Measurements from ENCODE around the gene PDE5A. TPM values are rescaled to one million over a fixed set of nuclear protein-coding genes. Genes with fewer than 3 reads are reported as not detected.
"Not testable (repeated sequence)": the region's sequence is repeated elsewhere in the genome, so short reads cannot be mapped to it uniquely, and the experiment has no call there.

PDE5A gene
- total RNA-seq, 1 experiment from 2014 or later: 0.75 TPM

- in situ Hi-C loops (cut with HindIII; ENCODE audit: low sequenced_read_pairs): no loop called here
- DNase-seq (ENCODE audit: low spot score): no peak
Observed at GRCh38 chr4:119648398-119648797, 19.8 kb upstream of the PDE5A start.

- in situ Hi-C loops (cut with HindIII; ENCODE audit: low sequenced_read_pairs): no loop called here
- no peak for DNase-seq (ENCODE audit: low spot score)
Observed at GRCh38 chr4:119647558-119647957, 19.0 kb upstream of the PDE5A start.

- no peak for DNase-seq (ENCODE audit: low spot score)
- in situ Hi-C loops (cut with HindIII; ENCODE audit: low sequenced_read_pairs): no loop called here
Observed at GRCh38 chr4:119646347-119647071, 17.9 kb upstream of the PDE5A start.

- in situ Hi-C loops (cut with HindIII; ENCODE audit: low sequenced_read_pairs): no loop called here
- DNase-seq (ENCODE audit: low spot score): no peak
Observed at GRCh38 chr4:119643306-119644042, 14.9 kb upstream of the PDE5A start.

- no peak for DNase-seq (ENCODE audit: low spot score)
- in situ Hi-C loops (cut with HindIII; ENCODE audit: low sequenced_read_pairs): no loop called here
Observed at GRCh38 chr4:119641765-119642164, 13.2 kb upstream of the PDE5A start.

GRCh38 chr4:119638359-119638758, 9.8 kb upstream of the PDE5A start:
- no peak for DNase-seq (ENCODE audit: low spot score)
- in situ Hi-C loops (cut with HindIII; ENCODE audit: low sequenced_read_pairs): no loop called here

GRCh38 chr4:119636851-119637250, 8.2 kb upstream of the PDE5A start:
- in situ Hi-C loops (cut with HindIII; ENCODE audit: low sequenced_read_pairs); DNase-seq (ENCODE audit: low spot score): not testable (repeated sequence)

GRCh38 chr4:119632216-119632615, 3.6 kb upstream of the PDE5A start:
- in situ Hi-C loops (cut with HindIII; ENCODE audit: low sequenced_read_pairs): no loop called here
- DNase-seq (ENCODE audit: low spot score): no peak

- DNase-seq (ENCODE audit: low spot score): no peak
- in situ Hi-C loops (cut with HindIII; ENCODE audit: low sequenced_read_pairs): no loop called here
Observed at GRCh38 chr4:119629142-119629471, 503 bp upstream of the PDE5A start.

GRCh38 chr4:119627267-119628255, 1.0 kb downstream of the PDE5A start:
- DNase-seq (ENCODE audit: low spot score): no peak
- in situ Hi-C loops (cut with HindIII; ENCODE audit: low sequenced_read_pairs): no loop called here

GRCh38 chr4:119626943-119627266, 1.7 kb downstream of the PDE5A start:
- no peak for DNase-seq (ENCODE audit: low spot score)
- in situ Hi-C loops (cut with HindIII; ENCODE audit: low sequenced_read_pairs): no loop called here

- in situ Hi-C loops (cut with HindIII; ENCODE audit: low sequenced_read_pairs): no loop called here
- no peak for DNase-seq (ENCODE audit: low spot score)
Observed at GRCh38 chr4:119626420-119626819, 2.2 kb downstream of the PDE5A start.

GRCh38 chr4:119625761-119626160, 2.8 kb downstream of the PDE5A start:
- in situ Hi-C loops (cut with HindIII; ENCODE audit: low sequenced_read_pairs): no loop called here
- no peak for DNase-seq (ENCODE audit: low spot score)

GRCh38 chr4:119624356-119624755, 4.2 kb downstream of the PDE5A start:
- DNase-seq (ENCODE audit: low spot score): no peak

GRCh38 chr4:119623025-119623424, 5.6 kb downstream of the PDE5A start:
- no peak for DNase-seq (ENCODE audit: low spot score)
- in situ Hi-C loops (cut with HindIII; ENCODE audit: low sequenced_read_pairs): no loop called here

More at GRCh38 chr4:119624356-119624755, 4.2 kb downstream of the PDE5A start:
- in situ Hi-C loops (cut with HindIII; ENCODE audit: low sequenced_read_pairs): no loop called here

GRCh38 chr4:119615068-119615719, 13.4 kb downstream of the PDE5A start:
- DNase-seq (ENCODE audit: low spot score): no peak
- in situ Hi-C loops (cut with HindIII; ENCODE audit: low sequenced_read_pairs): no loop called here

- in situ Hi-C loops (cut with HindIII; ENCODE audit: low sequenced_read_pairs): no loop called here
- no peak for DNase-seq (ENCODE audit: low spot score)
Observed at GRCh38 chr4:119604266-119604665, 24.3 kb downstream of the PDE5A start.

GRCh38 chr4:119602366-119602765, 26.2 kb downstream of the PDE5A start:
- no peak for DNase-seq (ENCODE audit: low spot score)
- in situ Hi-C loops (cut with HindIII; ENCODE audit: low sequenced_read_pairs): no loop called here

- DNase-seq (ENCODE audit: low spot score): no peak
- in situ Hi-C loops (cut with HindIII; ENCODE audit: low sequenced_read_pairs): no loop called here
Observed at GRCh38 chr4:119598521-119598920, 30.1 kb downstream of the PDE5A start.
